Measurements from ENCODE around the gene BBS9.

DNA sequence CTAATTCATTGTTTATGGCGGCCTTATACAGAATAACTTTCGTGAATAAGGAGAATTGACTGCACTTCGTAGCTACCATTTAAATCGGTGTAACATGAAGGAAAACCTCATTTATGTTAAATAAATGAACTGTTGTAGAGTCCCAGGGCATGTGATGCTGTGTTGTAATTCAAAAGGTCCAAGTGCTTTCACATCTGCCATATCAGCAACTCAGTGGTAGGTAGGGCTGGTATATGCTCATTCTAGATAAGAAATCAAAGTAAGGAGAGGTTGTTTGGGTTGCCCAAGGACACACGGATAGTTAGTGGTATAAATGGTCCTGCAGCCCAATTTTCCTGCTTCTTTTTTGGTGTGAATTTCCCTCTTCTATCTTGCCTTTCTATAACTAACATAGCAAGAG lies 15.8 kb downstream of the BBS9 start:
- TF ChIP-seq CTCF (IDR thresholded peaks at IDR 0.05) (no peak), EP300 (IDR thresholded peaks at IDR 0.05) (no peak), POLR2A (IDR thresholded peaks at IDR 0.05) (no peak)

All from tibial nerve (tissue), 4 donors.